Astrocyte (in vitro differentiated cells and primary cell): ENCODE results near the gene ZNF592. TPM values are rescaled to one million over a fixed set of nuclear protein-coding genes. Genes with fewer than 3 reads are reported as not detected.

Experiments used
- DNase-seq: peaks from one replicate; pipeline ENCODE4 v3.0.0-alpha.2; 2010; ENCODE audit warnings: low read depth
- FAIRE-seq: peaks from 2 replicates; lab custom pipeline; 2011; peaks lifted over from hg19 to GRCh38; lab: Jason Lieb, UNC
- H2AFZ ChIP-seq: 2 replicates; pipeline ENCODE4 v1.6.0; 2012; ENCODE audit warnings: low read depth, low read length, inconsistent platforms
- H3K27ac ChIP-seq: 2 replicates; pipeline ENCODE4 v1.5.1; 2011; ENCODE audit warnings: low read depth, low read length, inconsistent platforms
- H3K27me3 ChIP-seq: 2 replicates; pipeline ENCODE4 v1.6.0; 2011; ENCODE audit warnings: low read length, inconsistent platforms; ENCODE audit not compliant: insufficient read depth
- H3K36me3 ChIP-seq: 2 replicates; pipeline ENCODE4 v1.5.1; 2011; ENCODE audit warnings: low read length, inconsistent platforms; ENCODE audit not compliant: insufficient read depth
- H3K4me1 ChIP-seq: 2 replicates; pipeline ENCODE4 v1.5.1; 2011; ENCODE audit warnings: low read length, inconsistent platforms; ENCODE audit not compliant: insufficient read depth
- H3K4me2 ChIP-seq: 2 replicates; pipeline ENCODE4 v1.6.0; 2012; ENCODE audit warnings: low read length, inconsistent platforms
- H3K4me3 ChIP-seq: 2 replicates; pipeline ENCODE4 v1.5.1; 2011; ENCODE audit warnings: low read depth, mild to moderate bottlenecking, low read length, inconsistent platforms; ENCODE audit not compliant: insufficient read depth
- H3K79me2 ChIP-seq: 2 replicates; pipeline ENCODE4 v1.6.0; 2012; ENCODE audit warnings: mild to moderate bottlenecking, low read length, inconsistent platforms; ENCODE audit not compliant: insufficient read depth
- H3K9ac ChIP-seq: 2 replicates; pipeline ENCODE4 v1.6.0; 2012; ENCODE audit warnings: mild to moderate bottlenecking, low read length, inconsistent platforms
- H3K9me3 ChIP-seq: 2 replicates; pipeline ENCODE4 v1.5.1; 2012; ENCODE audit warnings: low read depth, mild to moderate bottlenecking, low read length, inconsistent platforms; ENCODE audit not compliant: insufficient read depth
- H4K20me1 ChIP-seq: 2 replicates; pipeline ENCODE4 v1.6.0; 2012; ENCODE audit warnings: low read length, inconsistent platforms; ENCODE audit not compliant: insufficient read depth
- H3K27ac Mint-ChIP-seq: one replicate; pipeline ENCODE4 v1.8.0; 2021; ENCODE audit warnings: mild to moderate bottlenecking, mixed read lengths; ENCODE audit not compliant: unreplicated experiment
- H3K27me3 Mint-ChIP-seq: one replicate; pipeline ENCODE4 v1.8.0; 2021; ENCODE audit warnings: low read depth, mixed read lengths; ENCODE audit not compliant: unreplicated experiment
- H3K36me3 Mint-ChIP-seq: one replicate; pipeline ENCODE4 v1.8.0; 2021; ENCODE audit warnings: low read depth, mixed read lengths; ENCODE audit not compliant: unreplicated experiment
- H3K4me1 Mint-ChIP-seq: one replicate; pipeline ENCODE4 v1.8.0; 2021; ENCODE audit warnings: low read depth, mixed read lengths; ENCODE audit not compliant: unreplicated experiment
- H3K4me3 Mint-ChIP-seq: one replicate; pipeline ENCODE4 v1.8.0; 2021; ENCODE audit warnings: mild to moderate bottlenecking, moderate library complexity, mixed read lengths; ENCODE audit not compliant: unreplicated experiment
- H3K9me3 Mint-ChIP-seq: one replicate; pipeline ENCODE4 v1.8.0; 2021; ENCODE audit warnings: mild to moderate bottlenecking, mixed read lengths; ENCODE audit not compliant: unreplicated experiment
- EZH2 ChIP-seq: IDR thresholded peaks from 2 replicates; pipeline ENCODE4 v1.6.1; 2012; ENCODE audit warnings: mild to moderate bottlenecking, low read length, inconsistent platforms; ENCODE audit not compliant: insufficient read depth
- total RNA-seq: library from RNA; stranded (reverse); gene quantifications from 2 replicates; pipeline ENCODE4 v1.2.1, GENCODE V29; 2021
- TF ChIP-seq, protein P1 (sequence below): IDR thresholded peaks from 2 replicates; pipeline ENCODE4 v1.5.1; 2011; ENCODE audit warnings: low read depth, mild to moderate bottlenecking, inconsistent platforms, low read length, moderate library complexity; ENCODE audit not compliant: insufficient read depth

ZNF592 gene
- total RNA-seq, 1 donor from 2014 or later = 25.1 TPM

- Histone ChIP-seq H3K79me2 (no peaks in the 10 kb centered on the region), H3K27ac (no peak overlapping the region), H3K27me3 (no peaks in the 10 kb centered on the region), H4K20me1 (no peaks in the 10 kb centered on the region), H3K4me3 (no peak overlapping the region), H3K4me1 (peaks cover 9% of the 10 kb centered on the region), H3K9ac (no peak overlapping the region), H2AFZ (no peak overlapping the region), H3K9me3 (no peaks in the 10 kb centered on the region), H3K36me3 (no peaks in the 10 kb centered on the region), H3K4me2 (no peak overlapping the region)
- no peak for TF ChIP-seq EZH2
- TF ChIP-seq, protein P1, sequence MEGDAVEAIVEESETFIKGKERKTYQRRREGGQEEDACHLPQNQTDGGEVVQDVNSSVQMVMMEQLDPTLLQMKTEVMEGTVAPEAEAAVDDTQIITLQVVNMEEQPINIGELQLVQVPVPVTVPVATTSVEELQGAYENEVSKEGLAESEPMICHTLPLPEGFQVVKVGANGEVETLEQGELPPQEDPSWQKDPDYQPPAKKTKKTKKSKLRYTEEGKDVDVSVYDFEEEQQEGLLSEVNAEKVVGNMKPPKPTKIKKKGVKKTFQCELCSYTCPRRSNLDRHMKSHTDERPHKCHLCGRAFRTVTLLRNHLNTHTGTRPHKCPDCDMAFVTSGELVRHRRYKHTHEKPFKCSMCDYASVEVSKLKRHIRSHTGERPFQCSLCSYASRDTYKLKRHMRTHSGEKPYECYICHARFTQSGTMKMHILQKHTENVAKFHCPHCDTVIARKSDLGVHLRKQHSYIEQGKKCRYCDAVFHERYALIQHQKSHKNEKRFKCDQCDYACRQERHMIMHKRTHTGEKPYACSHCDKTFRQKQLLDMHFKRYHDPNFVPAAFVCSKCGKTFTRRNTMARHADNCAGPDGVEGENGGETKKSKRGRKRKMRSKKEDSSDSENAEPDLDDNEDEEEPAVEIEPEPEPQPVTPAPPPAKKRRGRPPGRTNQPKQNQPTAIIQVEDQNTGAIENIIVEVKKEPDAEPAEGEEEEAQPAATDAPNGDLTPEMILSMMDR = no peak
- Mint-ChIP-seq H3K9me3 (no peaks in the 10 kb centered on the region), H3K4me1 (peaks cover 10% of the 10 kb centered on the region), H3K27ac (no peak overlapping the region), H3K4me3 (no peak overlapping the region), H3K27me3 (peaks cover 3% of the 10 kb centered on the region), H3K36me3 (peaks cover 14% of the 10 kb centered on the region)
- DNase-seq = no peak
- no peak for FAIRE-seq
These were observed 64.5 kb downstream of the ZNF592 start for GRCh38 chr15:84812842-84813241.

- H3K27me3 ChIP-seq = no peaks in the 10 kb centered on the region
- DNase-seq (no peak), FAIRE-seq (no peak)
- no peaks in the 10 kb centered on the region for H3K9me3 Mint-ChIP-seq
- no peaks in the 10 kb centered on the region for H3K79me2 ChIP-seq
- H3K9ac ChIP-seq = no peak overlapping the region
- H3K4me3 Mint-ChIP-seq = no peak overlapping the region
- no peaks in the 10 kb centered on the region for H3K36me3 ChIP-seq
- H4K20me1 ChIP-seq = no peaks in the 10 kb centered on the region
- no peak overlapping the region for H3K27ac ChIP-seq
- H3K4me1 ChIP-seq = peaks cover 15% of the 10 kb centered on the region
- H2AFZ ChIP-seq = no peak overlapping the region
- peaks cover 14% of the 10 kb centered on the region for H3K36me3 Mint-ChIP-seq
- TF ChIP-seq, protein P1 = no peak
- TF ChIP-seq EZH2 = no peak
- H3K9me3 ChIP-seq = no peaks in the 10 kb centered on the region
- H3K4me1 Mint-ChIP-seq = peaks cover 15% of the 10 kb centered on the region
- no peak overlapping the region for H3K27ac Mint-ChIP-seq
- H3K4me3 ChIP-seq = no peak overlapping the region
- H3K4me2 ChIP-seq = no peak overlapping the region
- peaks cover 3% of the 10 kb centered on the region for H3K27me3 Mint-ChIP-seq
These were observed 65.0 kb downstream of the ZNF592 start for GRCh38 chr15:84813435-84813834.

- H2AFZ ChIP-seq = no peak overlapping the region
- H3K9me3 ChIP-seq = no peaks in the 10 kb centered on the region
- Mint-ChIP-seq H3K27ac (peak overlapping the region; percentile 2), H3K4me3 (no peak overlapping the region), H3K9me3 (no peaks in the 10 kb centered on the region), H3K4me1 (peaks cover 19% of the 10 kb centered on the region), H3K36me3 (peaks cover 11% of the 10 kb centered on the region), H3K27me3 (peaks cover 3% of the 10 kb centered on the region)
- no peak overlapping the region for H3K9ac ChIP-seq
- peaks cover 20% of the 10 kb centered on the region for H3K4me1 ChIP-seq
- no peak overlapping the region for H3K4me3 ChIP-seq
- H3K4me2 ChIP-seq = no peak overlapping the region
- FAIRE-seq = no peak
- H3K27ac ChIP-seq = no peak overlapping the region
- DNase-seq = no peak
- no peaks in the 10 kb centered on the region for H4K20me1 ChIP-seq
- no peaks in the 10 kb centered on the region for H3K36me3 ChIP-seq
- H3K79me2 ChIP-seq = no peaks in the 10 kb centered on the region
- TF ChIP-seq, protein P1 = no peak
- TF ChIP-seq EZH2 = no peak
- no peaks in the 10 kb centered on the region for H3K27me3 ChIP-seq
These were observed 65.5 kb downstream of the ZNF592 start for GRCh38 chr15:84813931-84814330.
